ENCODE measurements around the gene CUX1.

CUX1 gene

DNA sequence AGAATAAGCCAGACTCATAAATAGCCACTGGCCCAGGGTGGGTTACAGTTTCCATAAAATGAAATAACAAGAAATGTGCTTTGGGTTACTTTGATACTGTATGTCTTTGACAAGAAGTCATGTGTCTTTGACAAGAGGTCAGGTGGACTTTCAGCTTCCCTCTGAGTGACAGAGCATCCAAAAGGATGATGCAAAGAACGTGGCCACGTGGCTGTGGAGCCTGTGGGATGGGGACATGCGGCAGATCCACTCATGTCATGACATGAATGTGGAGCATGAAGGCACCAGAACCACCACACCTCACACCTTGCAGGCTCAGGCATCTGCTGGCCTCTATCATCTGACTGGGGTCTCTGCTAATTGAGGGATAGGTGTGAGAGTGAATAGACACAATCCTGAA lies 37.1 kb upstream of the CUX1 start:
- no peak for TF ChIP-seq CTCF (conservative IDR thresholded peaks at IDR 0.05)

DNA sequence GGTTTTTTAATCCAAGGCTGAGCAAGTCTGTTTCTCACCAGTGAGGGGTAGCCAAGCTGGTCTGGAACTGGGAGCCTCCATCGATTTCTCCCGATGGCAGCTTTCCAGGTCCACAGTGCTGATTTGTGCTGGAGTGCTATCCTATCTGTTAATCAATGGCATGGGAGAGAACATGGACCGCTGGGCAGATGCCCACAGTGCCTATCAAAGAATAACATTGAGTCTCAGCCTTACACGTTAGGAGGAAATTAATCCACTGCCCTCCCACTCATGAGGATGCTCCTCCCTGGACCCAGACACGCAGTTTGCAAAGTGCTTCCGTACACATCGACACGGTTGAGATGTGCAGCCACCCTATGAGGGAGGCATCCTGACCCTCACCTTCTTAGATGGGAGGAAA lies 36.0 kb upstream of the CUX1 start:
- TF ChIP-seq CTCF (conservative IDR thresholded peaks at IDR 0.05), result no peak
- no peak overlapping the region for H3K27ac ChIP-seq

More for the DNA sequence above, 37.1 kb upstream of the CUX1 start:
- H3K27ac ChIP-seq, result no peak overlapping the region

DNA sequence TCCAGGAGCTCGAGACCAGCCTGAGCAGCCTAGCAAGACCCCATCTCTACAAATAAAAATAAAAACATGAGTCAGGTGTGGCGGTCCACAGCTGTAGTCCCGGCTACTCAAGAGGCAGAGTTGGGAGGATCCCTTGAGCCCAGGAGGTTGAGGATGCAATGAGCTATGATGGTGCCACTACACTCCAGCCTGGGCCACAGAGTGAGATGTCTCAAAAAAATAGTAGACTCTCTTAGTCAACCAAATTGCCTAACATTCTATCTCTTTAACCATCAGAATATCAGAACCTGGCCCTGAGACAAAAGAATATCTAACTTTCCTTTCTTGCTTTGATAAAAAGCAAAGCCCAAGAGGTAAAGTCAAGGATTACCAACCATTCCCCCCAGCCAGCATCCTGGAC lies 35.0 kb upstream of the CUX1 start:
- TF ChIP-seq CTCF (conservative IDR thresholded peaks at IDR 0.05), result no peak
- H3K27ac ChIP-seq, result no peak overlapping the region

- no peak for TF ChIP-seq CTCF (conservative IDR thresholded peaks at IDR 0.05)
- H3K27ac ChIP-seq, result no peak overlapping the region
Observed at GRCh38 chr7:101782896-101783295, 34.5 kb upstream of the CUX1 start.

DNA sequence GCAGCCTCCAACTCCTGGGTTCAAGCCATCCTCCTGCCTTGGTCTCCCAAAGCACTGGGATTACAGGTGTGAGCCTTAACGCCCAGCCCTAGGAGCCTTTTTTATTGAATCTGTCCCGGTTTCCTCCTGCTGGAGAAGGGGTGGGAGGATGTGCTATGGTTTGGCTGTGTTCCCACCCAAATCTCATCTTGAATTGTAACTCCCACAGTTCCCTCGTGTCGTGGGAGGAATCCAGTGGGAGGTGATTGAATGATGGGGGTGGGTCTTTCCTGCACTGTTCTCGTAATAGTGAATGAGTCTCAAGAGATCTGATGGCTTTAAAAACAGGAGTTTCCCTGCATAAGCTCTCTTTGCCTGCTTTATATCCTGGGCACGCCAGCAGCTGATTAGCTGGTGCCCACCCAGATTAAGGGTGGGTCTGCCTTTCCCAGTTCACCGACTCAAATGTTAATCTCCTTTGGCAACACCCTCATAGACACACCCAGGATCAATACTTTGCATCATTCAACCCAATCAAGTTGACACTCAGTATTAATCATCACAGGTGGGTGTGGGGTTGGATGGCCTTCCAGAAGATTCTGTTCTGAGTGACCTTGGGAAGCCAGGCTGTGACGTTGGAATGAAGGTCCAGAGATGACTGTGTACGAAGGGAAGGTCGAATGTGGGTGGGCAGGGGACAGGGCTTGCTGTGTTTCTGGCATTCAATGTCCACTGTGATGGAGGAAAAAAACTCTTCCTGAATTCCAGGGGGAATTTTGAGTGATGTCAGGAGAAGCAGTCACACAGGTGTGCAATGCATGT lies 33.8 kb upstream of the CUX1 start:
- no peak overlapping the region for H3K27ac ChIP-seq
- TF ChIP-seq CTCF (conservative IDR thresholded peaks at IDR 0.05), result no peak

DNA sequence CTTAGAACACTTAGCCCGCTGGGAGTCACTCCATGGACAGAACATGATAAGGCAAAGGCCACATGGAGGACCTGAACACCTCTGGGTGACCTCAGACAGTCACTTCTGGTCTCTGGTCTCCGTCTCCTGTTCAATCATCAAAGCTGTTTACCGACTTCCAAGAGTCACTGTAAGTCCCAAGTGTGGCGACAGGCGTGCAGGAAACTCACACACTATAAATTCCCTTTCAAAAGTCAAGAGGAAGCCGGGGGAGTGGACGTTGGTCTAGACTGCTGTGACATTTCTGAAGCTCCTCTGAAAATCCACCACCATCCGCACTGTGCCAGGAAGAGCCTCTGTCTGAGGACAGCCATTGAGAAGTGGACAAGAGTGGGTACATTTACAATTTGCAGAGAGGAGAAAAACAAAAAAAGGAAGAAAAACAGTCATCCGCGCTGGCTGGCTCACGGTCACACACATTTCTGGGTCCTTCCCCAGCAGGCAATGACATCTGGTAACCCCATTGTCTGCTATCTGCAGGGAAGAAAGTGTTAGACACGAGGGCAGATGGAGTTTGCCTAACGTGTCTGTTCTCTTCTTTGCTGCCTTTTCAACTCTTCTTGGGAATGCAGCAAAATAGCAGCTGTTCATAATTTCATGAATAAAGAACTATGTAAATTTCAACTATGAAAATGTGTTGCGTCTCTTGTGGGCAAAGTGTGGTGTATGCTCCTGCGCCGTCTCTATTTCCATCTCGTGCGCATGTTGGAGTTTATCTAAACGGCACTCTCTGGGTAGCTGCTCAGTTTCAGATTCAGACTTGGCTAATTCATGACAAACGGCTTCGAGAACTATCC lies 32.9 kb upstream of the CUX1 start:
- no peak overlapping the region for H3K27ac ChIP-seq
- TF ChIP-seq CTCF (conservative IDR thresholded peaks at IDR 0.05), result no peak

DNA sequence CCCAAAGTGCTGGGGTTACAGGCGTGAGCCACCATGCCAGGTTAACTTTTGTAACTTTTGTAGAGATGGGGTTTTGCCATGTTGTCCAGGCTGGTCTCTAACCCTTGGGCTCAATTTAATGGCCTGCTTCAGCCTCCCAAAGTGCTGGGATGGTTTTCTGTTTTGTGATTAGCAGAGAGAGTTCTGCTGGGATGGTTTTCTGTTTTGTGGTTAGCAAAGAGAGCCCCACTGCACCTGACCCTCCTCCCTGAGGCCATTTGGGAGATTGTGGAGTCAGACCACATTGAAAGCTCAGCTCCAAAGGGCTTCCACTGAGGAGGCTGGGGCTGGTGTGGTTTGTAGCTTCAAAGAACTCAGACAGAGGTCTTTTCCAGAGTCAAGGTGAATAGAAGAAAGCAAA lies 29.6 kb upstream of the CUX1 start:
- H3K27ac ChIP-seq, result no peak overlapping the region

More for the DNA sequence above, 29.6 kb upstream of the CUX1 start:
- TF ChIP-seq CTCF (conservative IDR thresholded peaks at IDR 0.05), result no peak

All from VCaP (cell line).